Pancreas (tissue), 10 donors: ENCODE results near the gene SLC20A1. TPM values are rescaled to one million over a fixed set of nuclear protein-coding genes. Genes with fewer than 3 reads are reported as not detected.

ENCODE experiments used
- ATAC-seq, 4 donors: fragments of 200-7000 bp; cut with Tn5 transposase; one replicate each; pipeline versions ENCODE4 v1.8.0 to v1.9.1; 2020; ENCODE audit warnings: mild to moderate bottlenecking in 4 of 4, moderate library complexity in 4 of 4
- DNase-seq, 6 donors: peaks; one replicate each; pipeline ENCODE4 v3.0.0-alpha.2; 2020
- FAIRE-seq: peaks from 2 replicates; lab custom pipeline; 2012; peaks lifted over from hg19 to GRCh38; lab: Jason Lieb, UNC
- H3K27ac ChIP-seq, 4 donors: fragments of 200-600 bp; sonication (generic); 1 replicate in 3 of 4; 2 replicates in 1 of 4; pipeline versions ENCODE4 v1.5.0 to v1.8.0; 2020
- H3K27me3 ChIP-seq, 4 donors: fragments of 200-600 bp; one replicate each; pipeline ENCODE4 v1.8.0; 2021
- H3K36me3 ChIP-seq, 3 donors: fragments of 200-600 bp; sonication (generic) in 1 of 3; one replicate each; pipeline versions ENCODE4 v1.5.0 to v1.8.0; 2020 to 2021
- H3K4me1 ChIP-seq, 3 donors: fragments of 200-600 bp; one replicate each; pipeline ENCODE4 v1.8.0; 2021
- H3K4me3 ChIP-seq, 4 donors: fragments of 200-600 bp; sonication (generic) in 2 of 4; one replicate each; pipeline versions ENCODE4 v1.5.0 to v1.8.0; 2020 to 2021
- H3K9me3 ChIP-seq, 4 donors: fragments of 200-600 bp; one replicate each; pipeline ENCODE4 v1.8.0; 2021
- CTCF ChIP-seq, 4 donors: fragments of 200-600 bp; sonication (generic) in 3 of 4; IDR thresholded peaks; one replicate each; pipeline versions ENCODE4 v1.5.0 to v1.8.0; 2021; ENCODE audit warnings: antibody characterized with exemption in 4 of 4
- WGBS, 2 donors: extraction: QIAGEN DNeasy Blood & Tissue Kit; methylation state at CpG; one replicate each; pipeline ENCODE4 v1.1.7; 2013; 5-methylcytosine and 5-hydroxymethylcytosine counted together
- intact Hi-C, 3 donors: fragments of 100-400 bp; cut with DNase I; formaldehyde crosslinking; loops; one replicate each; pipeline versions ENCODE4 v1.11.1 to v1.14.2; 2022
- polyA plus RNA-seq, 2 donors: library from polyadenylated mRNA; stranded (reverse); fragments of 200-250 nt; gene quantifications; one replicate each; pipeline ENCODE4 v1.2.3, GENCODE V29; 2013
- total RNA-seq, 6 donors: library from RNA; stranded (reverse); fragmentation: NEBNext Ultra II Directional in 4 of 6; extraction: Animal tissue kit (Norgen Biotek cat#: 25700) in 4 of 6; gene quantifications; one replicate each; pipeline versions ENCODE4 v1.2.1 to v1.2.4, GENCODE V29; 2021 to 2023
- donor health status: healthy with polysubstance abuse.
- donor health status: DM: no; HTN: no; CAD: no; lungs with moderate emphysema.
- donor health status: DM: no; HTN: no; CAD: no.
- donor health status: control.
- donor health status: control.
- donor health status: Bipolar disorder and iron deficiency.
- donor health status: DM: yes; HTN: yes; CAD: no.
- donor health status: DM: no; HTN: no; CAD: no.
- donor health status: DM: no; HTN: no; CAD: no.
- donor health status: DM: yes; HTN: yes; CAD: no.

The SLC20A1 gene
- total and polyA plus RNA-seq, 8 donors: 10.6 to 25.9 (median 17.2) TPM

GRCh38 chr2:112636605-112637288, 9.0 kb upstream of the SLC20A1 start:
- Histone ChIP-seq H3K27ac (no peak overlapping the region), H3K9me3 (no peaks in the 10 kb centered on the region), H3K4me3 (no peak overlapping the region), H3K4me1 (no peaks in the 10 kb centered on the region), H3K36me3 (no peaks in the 10 kb centered on the region), H3K27me3 (no peaks in the 10 kb centered on the region)
- intact Hi-C loops: no loop called here
- 71 to 73% methylated on average over 7 of the region's 7 CpGs for WGBS, 2 donors
- TF ChIP-seq CTCF (IDR thresholded peaks at IDR 0.05): no peak
- FAIRE-seq: no peak
- no peak for DNase-seq
- no peak for ATAC-seq

GRCh38 chr2:112637289-112637660, 8.5 kb upstream of the SLC20A1 start:
- FAIRE-seq (no peak), ATAC-seq (no peak), DNase-seq (no peak)
- H3K4me3 ChIP-seq: no peak overlapping the region
- H3K4me1 ChIP-seq: no peaks in the 10 kb centered on the region
- intact Hi-C loops: no loop called here
- TF ChIP-seq CTCF (IDR thresholded peaks at IDR 0.05): no peak
- 83 to 89% methylated on average over 4 of the region's 4 CpGs for WGBS, 2 donors
- no peak overlapping the region for H3K27ac ChIP-seq
- no peaks in the 10 kb centered on the region for H3K36me3 ChIP-seq
- no peaks in the 10 kb centered on the region for H3K27me3 ChIP-seq
- H3K9me3 ChIP-seq: no peaks in the 10 kb centered on the region

GRCh38 chr2:112639936-112640335, 5.8 kb upstream of the SLC20A1 start:
- Histone ChIP-seq H3K27ac (no peak overlapping the region), H3K4me1 (peaks cover 0 to 11% (median 7%) of the 10 kb centered on the region in 3 donors), H3K36me3 (no peaks in the 10 kb centered on the region), H3K27me3 (no peaks in the 10 kb centered on the region), H3K9me3 (no peaks in the 10 kb centered on the region), H3K4me3 (no peak overlapping the region)
- ATAC-seq: no peak
- DNase-seq: no peak
- intact Hi-C loops: no loop called here
- no peak for FAIRE-seq
- WGBS, 2 donors: 61 to 75% methylated on average over 3 of the region's 3 CpGs
- no peak for TF ChIP-seq CTCF (IDR thresholded peaks at IDR 0.05)

- no peak overlapping the region for H3K27ac ChIP-seq
Observed at GRCh38 chr2:112640467-112640799, 5.3 kb upstream of the SLC20A1 start.

More at GRCh38 chr2:112640467-112640799, 5.3 kb upstream of the SLC20A1 start:
- WGBS, 2 donors: 70 to 81% methylated on average over 2 of the region's 2 CpGs
- intact Hi-C loops: no loop called here
- Histone ChIP-seq H3K36me3 (no peaks in the 10 kb centered on the region), H3K9me3 (no peaks in the 10 kb centered on the region), H3K4me1 (peaks cover 0 to 11% (median 8%) of the 10 kb centered on the region in 3 donors), H3K27me3 (no peaks in the 10 kb centered on the region), H3K4me3 (no peak overlapping the region)
- TF ChIP-seq CTCF (IDR thresholded peaks at IDR 0.05): no peak
- no peak for ATAC-seq
- no peak for FAIRE-seq
- DNase-seq: no peak
